Stomach (tissue), 4 donors: ENCODE results near the gene SLC39A3.

Experiments used
- CTCF ChIP-seq, 7 experiments: fragments of 450-650 bp in 4 of 7; fragments of 200-600 bp in 3 of 7; sonication (generic) in 3 of 7; IDR thresholded peaks; one replicate each; pipeline ENCODE4 v1.5.1; 2016 to 2019; ENCODE audit warnings: antibody characterized with exemption in 7 of 7, control low read depth in 2 of 7, mild to moderate bottlenecking in 1 of 7
- POLR2A ChIP-seq, 4 donors: fragments of 450-650 bp; IDR thresholded peaks; one replicate each; pipeline ENCODE4 v1.6.1; 2016; ENCODE audit warnings: antibody characterized with exemption in 4 of 4, control low read depth in 2 of 4, mild to moderate bottlenecking in 1 of 4, moderate library complexity in 1 of 4

GRCh38 chr19:2722541-2723344 lies 17.1 kb downstream of the SLC39A3 start:
- TF ChIP-seq CTCF (IDR thresholded peaks at IDR 0.05) (no peak), POLR2A (IDR thresholded peaks at IDR 0.05) (no peak)
